Endothelial cell of umbilical vein (primary cell): ENCODE measurements around the gene KCNAB2. TPM values are rescaled to one million over a fixed set of nuclear protein-coding genes. Genes with fewer than 3 reads are reported as not detected.

ENCODE experiments used
- BruUV-seq: library from RNA; stranded (reverse); fragments of 400-500 nt; replicated peaks from 2 replicates; lab custom pipeline; 2021; lab: Mats Ljungman, UMichigan
- CTCF ChIA-PET: fragments of 300-600, 350-600 bp; sonication (Branson Sonifier 250); formaldehyde crosslinking; loops from one replicate; lab custom pipeline; 2021; ENCODE audit warnings: antibody characterized with exemption, inconsistent platforms; lab: Charles Lee
- POLR2A ChIA-PET: fragments of 300-600, 350-600 bp; sonication (Branson Sonifier 250); formaldehyde crosslinking; loops from one replicate; lab custom pipeline; 2021; ENCODE audit warnings: antibody characterized with exemption, inconsistent platforms; lab: Charles Lee
- DNase-seq: peaks from one replicate; pipeline ENCODE4 v3.0.0-alpha.2; 2011; ENCODE audit warnings: low read depth, low spot score
- FAIRE-seq: peaks from 2 replicates; lab custom pipeline; 2011; peaks lifted over from hg19 to GRCh38; lab: Jason Lieb, UNC
- H2AFZ ChIP-seq: 2 replicates; pipeline ENCODE4 v1.6.0; 2012; ENCODE audit warnings: low read depth, low read length, control low read depth, inconsistent platforms
- H3K27ac ChIP-seq: 2 replicates; pipeline ENCODE4 v1.5.1; 2011; ENCODE audit warnings: low read depth, mild to moderate bottlenecking, control low read depth, low read length, moderate library complexity; ENCODE audit not compliant: insufficient read depth
- H3K27me3 ChIP-seq, 2 experiments: 2 replicates each; pipeline versions ENCODE4 v1.6.0 to v1.6.1; 2011; ENCODE audit warnings: low read length in 2 of 2, mixed read lengths in 1 of 2; ENCODE audit not compliant: control insufficient read depth in 2 of 2, insufficient read depth in 2 of 2
- H3K36me3 ChIP-seq, 2 experiments: 2 replicates in 1 of 2; 3 replicates in 1 of 2; pipeline ENCODE4 v1.5.1; 2011; ENCODE audit warnings: low read length in 2 of 2, mild to moderate bottlenecking in 1 of 2, moderate library complexity in 1 of 2; ENCODE audit not compliant: control insufficient read depth in 2 of 2, insufficient read depth in 2 of 2; ENCODE audit errors: extremely low read depth in 1 of 2
- H3K4me1 ChIP-seq: 3 replicates; pipeline ENCODE4 v1.5.1; 2011; ENCODE audit warnings: mild to moderate bottlenecking, low read length; ENCODE audit not compliant: control insufficient read depth, insufficient read depth; ENCODE audit errors: extremely low read depth
- H3K4me2 ChIP-seq: 2 replicates; pipeline ENCODE4 v1.6.1; 2011; ENCODE audit warnings: low read length, control low read depth, mixed read lengths; ENCODE audit not compliant: insufficient read depth
- H3K4me3 ChIP-seq, 3 experiments: fragments of 200-600 bp in 1 of 3; sonication (generic), shearing (Covaris generic) in 1 of 3; replicated peaks in 1 of 3; 2 replicates each; pipeline ENCODE4 v1.5.1; 2011 to 2016; ENCODE audit warnings: control low read depth in 3 of 3, low read length in 3 of 3, mild to moderate bottlenecking in 2 of 3, inconsistent platforms in 1 of 3, low read depth in 1 of 3, moderate library complexity in 1 of 3; ENCODE audit not compliant: insufficient read depth in 1 of 3
- H3K79me2 ChIP-seq: 2 replicates; pipeline ENCODE4 v1.6.0; 2012; ENCODE audit warnings: low read length, inconsistent platforms; ENCODE audit not compliant: control insufficient read depth, insufficient read depth
- H3K9ac ChIP-seq: replicated peaks from 2 replicates; pipeline ENCODE3; 2011; ENCODE audit warnings: low read length, control low read depth; ENCODE audit not compliant: insufficient read depth; ENCODE audit errors: extremely low read depth
- H3K9me1 ChIP-seq: replicated peaks from 3 replicates; pipeline ENCODE4 v1.6.0; 2011; ENCODE audit warnings: mild to moderate bottlenecking, low read length; ENCODE audit not compliant: control insufficient read depth, insufficient read depth; ENCODE audit errors: extremely low read depth
- H3K9me3 ChIP-seq: replicated peaks from 2 replicates; pipeline ENCODE4 v1.5.1; 2012; ENCODE audit warnings: low read length, inconsistent platforms; ENCODE audit not compliant: control insufficient read depth, insufficient read depth
- H4K20me1 ChIP-seq: replicated peaks from 2 replicates; pipeline ENCODE3; 2011; ENCODE audit warnings: mild to moderate bottlenecking, low read length; ENCODE audit not compliant: control insufficient read depth, insufficient read depth; ENCODE audit errors: extremely low read depth
- EZH2 ChIP-seq: IDR thresholded peaks from 2 replicates; pipeline ENCODE4 v1.6.1; 2012; ENCODE audit warnings: borderline replicate concordance, low read depth, mild to moderate bottlenecking, moderate library complexity, low read length, inconsistent platforms; ENCODE audit not compliant: severe bottlenecking
- FOS ChIP-seq: IDR thresholded peaks from 2 replicates; pipeline ENCODE4 v1.6.1; 2011; ENCODE audit warnings: mild to moderate bottlenecking, low read length, moderate library complexity, borderline replicate concordance; ENCODE audit not compliant: insufficient read depth
- GATA2 ChIP-seq: IDR thresholded peaks from 2 replicates; pipeline ENCODE4 v1.7.0; 2011; ENCODE audit warnings: low read depth, mild to moderate bottlenecking, moderate library complexity, mixed read lengths, low read length; ENCODE audit not compliant: insufficient read length, insufficient read depth
- JUN ChIP-seq: IDR thresholded peaks from 2 replicates; pipeline ENCODE4 v1.6.1; 2011; ENCODE audit warnings: borderline replicate concordance, low read depth; ENCODE audit not compliant: insufficient read length, insufficient read depth
- MYC ChIP-seq: IDR thresholded peaks from one replicate; pipeline ENCODE4 v1.6.1; 2011; ENCODE audit warnings: mild to moderate bottlenecking, low read depth, low read length
- POLR2A ChIP-seq: IDR thresholded peaks from 2 replicates; pipeline ENCODE4 v1.6.1; 2012; ENCODE audit warnings: low read depth, mild to moderate bottlenecking, control low read depth, low read length
- POLR2AphosphoS5 ChIP-seq: IDR thresholded peaks from 2 replicates; pipeline ENCODE4 v1.6.1; 2012; ENCODE audit warnings: low read depth, mild to moderate bottlenecking, control low read depth, low read length, moderate library complexity; ENCODE audit not compliant: insufficient read depth
- dilution Hi-C: fragments of 300-500 bp; cut with MboI; formaldehyde crosslinking; loops from one replicate; pipeline ENCODE4 v1.15.0; 2019; ENCODE audit warnings: low sequenced_read_pairs; ENCODE audit not compliant: extremely low pct_ligation_motif_present
- intact Hi-C: fragments of 100-400 bp; cut with micrococcal nuclease; formaldehyde crosslinking; loops from one replicate; pipeline ENCODE4 v1.10.0; 2022
- polyA plus RNA-seq, 4 experiments: library from polyadenylated mRNA; depleted of rRNA in 3 of 4; stranded (reverse) in 3 of 4; unstranded in 1 of 4; fragments of >200 nt; gene quantifications; 2 replicates each; pipeline versions ENCODE4 v1.2.1 to v1.2.3, GENCODE V29; 2011 to 2012; ENCODE audit warnings: missing spikeins in 1 of 4
- total RNA-seq: library from RNA; stranded (reverse); gene quantifications from 2 replicates; pipeline ENCODE4 v1.2.3, GENCODE V29; 2021
- TF ChIP-seq, protein P1 (sequence below): IDR thresholded peaks from 2 replicates; pipeline ENCODE4 v1.6.1; 2011; ENCODE audit not compliant: insufficient read depth, insufficient read length
- TF ChIP-seq, protein P2 (sequence below), 2 donors: IDR thresholded peaks; 1 replicate in 1 of 2; 2 replicates in 1 of 2; pipeline ENCODE4 v1.5.1; 2011; ENCODE audit warnings: low read length in 2 of 2, mild to moderate bottlenecking in 2 of 2, moderate library complexity in 2 of 2, control low read depth in 1 of 2, inconsistent platforms in 1 of 2, low read depth in 1 of 2; ENCODE audit not compliant: insufficient read depth in 1 of 2; ENCODE audit errors: extremely low read depth in 1 of 2

KCNAB2 gene
- total and polyA plus RNA-seq, 2 donors (not counting 3 experiments of a cell fraction or from before 2014, with no cell fraction given) = 2.4 to 3.8 TPM

DNA sequence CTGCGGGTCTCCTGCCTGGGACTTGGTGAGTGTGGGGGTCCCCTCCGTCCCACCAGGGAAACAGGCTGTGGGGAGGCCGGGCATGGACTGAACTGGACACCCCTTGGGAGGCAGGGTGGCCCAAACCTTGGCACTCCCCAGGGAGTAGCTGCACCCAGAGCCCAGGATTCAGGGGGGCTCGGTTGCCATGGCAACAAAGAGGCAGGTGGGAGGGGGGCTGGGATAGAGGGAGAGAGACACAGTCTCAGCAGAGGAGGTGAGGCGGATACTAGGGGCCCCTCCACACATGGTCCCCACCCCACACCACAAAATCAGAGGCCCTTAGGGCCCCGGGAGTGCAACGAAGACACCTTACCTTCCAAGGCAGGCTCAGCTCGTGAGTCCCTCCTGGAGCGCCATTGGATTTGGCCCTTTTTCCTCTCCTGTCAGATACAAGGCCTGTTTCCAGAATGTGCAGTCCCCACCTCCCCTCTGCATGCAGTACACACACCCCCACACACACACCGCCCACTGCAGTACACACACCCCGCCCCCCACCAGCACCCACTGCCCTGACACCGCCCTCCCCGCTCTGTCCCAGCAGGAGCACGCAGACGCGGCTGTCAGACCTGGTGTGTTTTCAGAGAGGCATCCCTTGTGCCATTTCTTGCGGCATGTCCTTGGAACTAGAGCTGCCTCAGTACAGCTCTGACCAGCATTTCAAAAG is 27.2 kb downstream of the KCNAB2 start:
- no TSS peak for BruUV-seq
- no peak overlapping the region for H3K4me2 ChIP-seq
- no peaks in the 10 kb centered on the region for H3K9me3 ChIP-seq
- H3K4me1 ChIP-seq = peaks cover 7% of the 10 kb centered on the region
- no peak overlapping the region for H3K9ac ChIP-seq
- FAIRE-seq = no peak
- intact Hi-C loops = no loop called here
- no peaks in the 10 kb centered on the region for H3K36me3 ChIP-seq
- H3K27me3 ChIP-seq = no peaks in the 10 kb centered on the region
- no peak overlapping the region for H2AFZ ChIP-seq
- H3K27ac ChIP-seq = no peak overlapping the region
- TF ChIP-seq MYC (no peak), FOS (no peak), JUN (no peak)
- TF ChIP-seq, protein P1, sequence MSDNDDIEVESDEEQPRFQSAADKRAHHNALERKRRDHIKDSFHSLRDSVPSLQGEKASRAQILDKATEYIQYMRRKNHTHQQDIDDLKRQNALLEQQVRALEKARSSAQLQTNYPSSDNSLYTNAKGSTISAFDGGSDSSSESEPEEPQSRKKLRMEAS = no peak
- dilution Hi-C loops = no loop called here
- no peaks in the 10 kb centered on the region for H3K9me1 ChIP-seq
- no peaks in the 10 kb centered on the region for H4K20me1 ChIP-seq
- DNase-seq = no peak
- POLR2A ChIA-PET = no interaction called here
- H3K4me3 ChIP-seq = no peak overlapping the region
- CTCF ChIA-PET = interaction anchor here (1.4 kb wide), 1 partner anchor 10 kb away, joined by 7 read pairs; no protein-coding TSS in a partner anchor
- H3K79me2 ChIP-seq = no peaks in the 10 kb centered on the region

DNA sequence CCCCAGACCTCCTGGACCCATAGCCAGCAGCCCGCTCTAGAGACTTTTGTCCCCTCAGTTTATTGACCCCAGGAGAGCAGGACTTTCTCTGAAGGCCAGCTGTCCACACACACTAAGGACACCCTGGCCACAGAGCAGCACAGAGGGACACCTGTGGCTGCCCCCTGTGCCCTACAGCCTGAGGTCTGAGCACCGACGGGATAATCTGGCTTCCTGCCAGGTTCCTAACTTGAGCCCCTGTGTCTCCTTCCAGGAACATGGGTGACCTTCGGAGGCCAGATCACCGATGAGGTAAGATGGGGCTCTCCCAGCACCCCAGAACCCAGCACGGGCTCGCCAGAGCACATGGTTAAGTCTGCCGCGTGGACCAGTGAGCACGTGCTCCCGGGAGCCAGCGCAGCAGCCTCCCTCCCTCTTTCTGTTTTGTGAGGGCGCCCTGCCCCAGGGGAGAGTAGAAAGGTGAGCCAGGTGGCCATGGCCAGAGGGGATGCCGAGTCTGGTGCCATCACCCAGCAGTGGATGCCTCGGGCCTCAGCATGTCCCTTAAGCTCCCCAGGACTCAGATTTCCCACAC is 27.9 kb downstream of the KCNAB2 start:
- DNase-seq (no peak), FAIRE-seq (no peak)
- H2AFZ ChIP-seq = no peak overlapping the region
- ChIA-PET POLR2A (no interaction called here), CTCF (interaction anchor here (1.3 to 1.6 kb wide), 3 partner anchors 9 to 40 kb away, joined by 3 to 7 read pairs (median 6); no protein-coding TSS in a partner anchor)
- H3K4me2 ChIP-seq = no peak overlapping the region
- peaks cover 7% of the 10 kb centered on the region for H3K4me1 ChIP-seq
- H3K9ac ChIP-seq = no peak overlapping the region
- dilution Hi-C loops = no loop called here
- no peaks in the 10 kb centered on the region for H3K9me3 ChIP-seq
- H4K20me1 ChIP-seq = no peaks in the 10 kb centered on the region
- no TSS peak for BruUV-seq
- TF ChIP-seq POLR2AphosphoS5 = no peak
- no peak for TF ChIP-seq POLR2A
- TF ChIP-seq GATA2 = no peak
- TF ChIP-seq EZH2 = no peak
- TF ChIP-seq MYC = no peak
- TF ChIP-seq FOS = no peak
- TF ChIP-seq JUN = no peak
- TF ChIP-seq, protein P2, sequence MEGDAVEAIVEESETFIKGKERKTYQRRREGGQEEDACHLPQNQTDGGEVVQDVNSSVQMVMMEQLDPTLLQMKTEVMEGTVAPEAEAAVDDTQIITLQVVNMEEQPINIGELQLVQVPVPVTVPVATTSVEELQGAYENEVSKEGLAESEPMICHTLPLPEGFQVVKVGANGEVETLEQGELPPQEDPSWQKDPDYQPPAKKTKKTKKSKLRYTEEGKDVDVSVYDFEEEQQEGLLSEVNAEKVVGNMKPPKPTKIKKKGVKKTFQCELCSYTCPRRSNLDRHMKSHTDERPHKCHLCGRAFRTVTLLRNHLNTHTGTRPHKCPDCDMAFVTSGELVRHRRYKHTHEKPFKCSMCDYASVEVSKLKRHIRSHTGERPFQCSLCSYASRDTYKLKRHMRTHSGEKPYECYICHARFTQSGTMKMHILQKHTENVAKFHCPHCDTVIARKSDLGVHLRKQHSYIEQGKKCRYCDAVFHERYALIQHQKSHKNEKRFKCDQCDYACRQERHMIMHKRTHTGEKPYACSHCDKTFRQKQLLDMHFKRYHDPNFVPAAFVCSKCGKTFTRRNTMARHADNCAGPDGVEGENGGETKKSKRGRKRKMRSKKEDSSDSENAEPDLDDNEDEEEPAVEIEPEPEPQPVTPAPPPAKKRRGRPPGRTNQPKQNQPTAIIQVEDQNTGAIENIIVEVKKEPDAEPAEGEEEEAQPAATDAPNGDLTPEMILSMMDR (IDR thresholded peaks at IDR 0.05; ENCODE audit: extremely low read depth in 1 of 2, insufficient read depth in 1 of 2, low read depth in 1 of 2, low read length in 2 of 2) = no peak
- intact Hi-C loops = no loop called here
- no peak overlapping the region for H3K4me3 ChIP-seq
- H3K79me2 ChIP-seq = no peaks in the 10 kb centered on the region
- no peak overlapping the region for H3K27ac ChIP-seq
- H3K9me1 ChIP-seq = no peaks in the 10 kb centered on the region
- no peaks in the 10 kb centered on the region for H3K27me3 ChIP-seq
- H3K36me3 ChIP-seq = no peaks in the 10 kb centered on the region
